HEK293T (cell line): ENCODE measurements around the gene ZNF672.

Experiments
- CTCF ChIA-PET: fragments of 350-600 bp; formaldehyde crosslinking; extraction: SDS; loops from one replicate; lab custom pipeline; 2021; ENCODE audit warnings: antibody characterized with exemption, inconsistent platforms; lab: Yijun Ruan, JAX
- POLR2A ChIA-PET: fragments of 350-600 bp; formaldehyde crosslinking; extraction: SDS; loops from one replicate; lab custom pipeline; 2020; ENCODE audit warnings: antibody characterized with exemption, inconsistent platforms; lab: Yijun Ruan, JAX
- DNase-seq: peaks from one replicate; pipeline ENCODE4 v3.0.0; 2012; ENCODE audit warnings: mixed read lengths; ENCODE audit errors: extremely low spot score
- ARNT ChIP-seq: fragments of 450-650 bp; IDR thresholded peaks from 2 replicates; pipeline ENCODE4 v1.6.1; 2017; ENCODE audit warnings: mild to moderate bottlenecking
- BHLHE40 ChIP-seq: fragments of 450-650 bp; IDR thresholded peaks from 2 replicates; pipeline ENCODE4 v1.6.1; 2016; ENCODE audit warnings: mild to moderate bottlenecking, moderate library complexity, borderline replicate concordance
- CTBP1 ChIP-seq: fragments of 450-650 bp; IDR thresholded peaks from 2 replicates; pipeline ENCODE4 v1.6.1; 2016; ENCODE audit warnings: borderline replicate concordance
- ELF4 ChIP-seq: fragments of 450-650 bp; IDR thresholded peaks from 2 replicates; pipeline ENCODE4 v1.6.1; 2017; ENCODE audit warnings: antibody characterized with exemption
- FOXA1 ChIP-seq: fragments of 450-650 bp; IDR thresholded peaks from 2 replicates; pipeline ENCODE4 v1.6.1; 2016; ENCODE audit warnings: mild to moderate bottlenecking
- FOXK2 ChIP-seq: fragments of 450-650 bp; IDR thresholded peaks from 2 replicates; pipeline ENCODE4 v1.6.1; 2016; ENCODE audit warnings: mild to moderate bottlenecking
- FOXM1 ChIP-seq: fragments of 450-650 bp; IDR thresholded peaks from 2 replicates; pipeline ENCODE4 v1.6.1; 2017; ENCODE audit warnings: mild to moderate bottlenecking, borderline replicate concordance
- HDGF ChIP-seq: fragments of 450-650 bp; IDR thresholded peaks from 2 replicates; pipeline ENCODE4 v1.6.1; 2017; ENCODE audit warnings: antibody characterized with exemption, borderline replicate concordance
- L3MBTL2 ChIP-seq: fragments of 450-650 bp; conservative IDR thresholded peaks from 2 replicates; pipeline ENCODE4 v1.6.1; 2016; ENCODE audit warnings: mild to moderate bottlenecking
- LEF1 ChIP-seq: fragments of 450-650 bp; IDR thresholded peaks from 2 replicates; pipeline ENCODE4 v1.6.1; 2017; ENCODE audit warnings: mild to moderate bottlenecking, borderline replicate concordance
- NFRKB ChIP-seq: fragments of 450-650 bp; IDR thresholded peaks from 2 replicates; pipeline ENCODE4 v1.6.1; 2016; ENCODE audit warnings: mild to moderate bottlenecking, moderate library complexity
- PKNOX1 ChIP-seq: fragments of 450-650 bp; IDR thresholded peaks from 2 replicates; pipeline ENCODE4 v1.6.1; 2016
- SP1 ChIP-seq: fragments of 450-650 bp; IDR thresholded peaks from 2 replicates; pipeline ENCODE4 v1.6.1; 2017
- SUZ12 ChIP-seq: fragments of 450-650 bp; IDR thresholded peaks from 2 replicates; pipeline ENCODE4 v1.6.1; 2016; ENCODE audit warnings: mild to moderate bottlenecking
- TARDBP ChIP-seq: fragments of 450-650 bp; IDR thresholded peaks from 2 replicates; pipeline ENCODE4 v1.6.1; 2016
- ZNF384 ChIP-seq: fragments of 450-650 bp; IDR thresholded peaks from 2 replicates; pipeline ENCODE4 v1.6.1; 2016

ZNF672 gene

DNA sequence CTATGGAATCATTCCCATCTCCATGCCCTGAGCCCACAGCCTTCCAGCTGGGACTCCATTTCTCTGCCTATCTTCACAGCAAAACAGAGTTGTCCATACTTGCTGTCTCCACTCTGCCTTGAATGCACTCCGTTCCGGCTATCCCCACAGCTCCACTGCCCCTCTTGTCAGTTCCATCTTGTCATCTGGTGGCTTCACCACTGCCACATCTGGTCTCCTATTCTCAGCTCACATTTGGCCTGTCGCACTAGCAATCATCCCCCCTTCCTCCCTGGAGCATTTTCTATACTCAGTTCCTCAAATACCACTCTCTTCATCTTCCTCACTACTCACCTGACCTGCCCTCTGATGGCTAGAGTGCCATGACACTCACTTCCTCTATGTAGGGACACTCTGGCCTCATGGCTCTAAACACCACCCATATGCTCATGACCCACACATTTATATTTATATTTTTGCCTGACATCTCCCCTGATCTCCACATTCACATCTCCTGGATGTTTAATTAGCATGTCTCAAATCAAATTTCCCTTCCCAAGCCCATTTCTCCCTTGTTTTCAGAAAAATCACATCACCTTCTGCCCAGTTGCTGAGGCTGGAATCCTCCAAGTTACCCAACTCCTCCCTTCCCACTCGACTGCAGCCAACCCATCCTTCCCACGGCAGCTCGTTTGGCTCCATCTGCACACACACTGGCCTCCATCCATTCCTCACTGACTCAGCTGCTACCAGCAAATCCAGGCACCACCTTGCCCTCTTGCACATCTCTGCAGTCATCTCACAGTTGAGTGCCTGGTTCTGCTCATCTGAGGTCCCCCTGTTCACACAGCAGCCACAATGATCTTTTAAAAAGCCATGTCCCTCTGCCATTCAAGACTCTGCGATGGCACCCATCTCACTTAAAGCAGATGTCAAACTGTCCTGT, 14.7 kb downstream of the ZNF672 start:
- POLR2A ChIA-PET, result no interaction called here
- CTCF ChIA-PET, result no interaction called here
- TF ChIP-seq PKNOX1, result no peak
- no peak for TF ChIP-seq TARDBP
- TF ChIP-seq L3MBTL2, result no peak
- TF ChIP-seq ZNF384, result no peak
- TF ChIP-seq BHLHE40, result no peak
- no peak for TF ChIP-seq SP1
- no peak for TF ChIP-seq CTBP1
- no peak for TF ChIP-seq ARNT
- TF ChIP-seq LEF1, result no peak
- TF ChIP-seq SUZ12, result no peak
- no peak for TF ChIP-seq NFRKB
- no peak for TF ChIP-seq HDGF
- TF ChIP-seq FOXK2, result no peak
- TF ChIP-seq ELF4, result no peak
- TF ChIP-seq FOXM1, result no peak
- no peak for TF ChIP-seq FOXA1
- DNase-seq, result no peak

- POLR2A ChIA-PET, result no interaction called here
- no peak for DNase-seq
- TF ChIP-seq FOXA1, result no peak
- no peak for TF ChIP-seq SP1
- TF ChIP-seq ARNT, result no peak
- no peak for TF ChIP-seq SUZ12
- TF ChIP-seq ELF4, result no peak
- no peak for TF ChIP-seq LEF1
- no peak for TF ChIP-seq HDGF
- no peak for TF ChIP-seq CTBP1
- TF ChIP-seq FOXM1, result no peak
- no peak for TF ChIP-seq NFRKB
- TF ChIP-seq FOXK2, result no peak
- CTCF ChIA-PET, result no interaction called here
Measured at GRCh38 chr1:248853663-248854375, 15.8 kb downstream of the ZNF672 start.

DNA sequence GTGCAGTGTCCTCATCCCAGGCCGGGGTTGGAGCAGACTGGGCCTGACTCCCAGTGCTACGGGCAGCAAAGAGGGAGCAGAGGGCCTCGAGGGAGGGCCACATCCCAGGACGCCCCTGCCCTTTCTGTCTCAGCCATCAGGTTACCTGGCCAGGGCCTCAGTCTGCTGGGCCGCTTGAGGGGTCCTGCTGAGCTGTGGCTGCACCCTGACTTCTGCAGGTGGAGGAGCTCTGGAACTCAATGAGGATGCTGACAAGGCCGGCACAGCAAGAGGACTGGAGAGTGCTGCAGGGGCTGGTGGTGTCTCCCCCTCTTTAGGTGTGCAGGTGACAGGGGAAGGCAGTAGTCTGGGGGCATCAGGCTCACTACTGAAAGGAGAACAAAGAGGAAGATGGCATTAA, 17.6 kb downstream of the ZNF672 start:
- DNase-seq, result no peak
- ChIA-PET POLR2A (no interaction called here), CTCF (no interaction called here)
- TF ChIP-seq NFRKB (no peak), HDGF (no peak), ELF4 (no peak), FOXM1 (no peak), SP1 (no peak)

DNA sequence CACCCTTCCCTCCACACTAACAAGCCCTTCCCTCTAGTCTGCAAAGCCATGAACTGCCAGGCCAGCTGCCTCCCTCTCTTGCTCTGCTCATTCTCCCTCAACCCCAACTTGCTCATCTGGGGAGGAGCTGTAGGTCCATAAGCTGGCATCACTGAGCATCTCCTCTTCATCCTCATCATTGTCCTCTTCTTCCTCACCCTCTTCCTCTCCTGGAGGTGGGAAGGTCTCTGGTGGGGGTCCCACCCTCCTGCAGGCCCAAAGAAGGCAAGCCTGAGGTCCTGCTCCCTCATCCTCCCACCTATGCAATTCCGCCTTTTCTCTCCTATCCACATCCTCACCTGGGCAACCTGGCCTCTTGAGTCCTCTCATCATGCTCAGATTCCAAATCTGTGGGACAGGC, 18.2 kb downstream of the ZNF672 start:
- ChIA-PET CTCF (no interaction called here), POLR2A (no interaction called here)
- DNase-seq, result no peak
- no peak for TF ChIP-seq ELF4
- no peak for TF ChIP-seq TARDBP
- no peak for TF ChIP-seq PKNOX1
- no peak for TF ChIP-seq BHLHE40
- TF ChIP-seq SUZ12, result no peak

DNA sequence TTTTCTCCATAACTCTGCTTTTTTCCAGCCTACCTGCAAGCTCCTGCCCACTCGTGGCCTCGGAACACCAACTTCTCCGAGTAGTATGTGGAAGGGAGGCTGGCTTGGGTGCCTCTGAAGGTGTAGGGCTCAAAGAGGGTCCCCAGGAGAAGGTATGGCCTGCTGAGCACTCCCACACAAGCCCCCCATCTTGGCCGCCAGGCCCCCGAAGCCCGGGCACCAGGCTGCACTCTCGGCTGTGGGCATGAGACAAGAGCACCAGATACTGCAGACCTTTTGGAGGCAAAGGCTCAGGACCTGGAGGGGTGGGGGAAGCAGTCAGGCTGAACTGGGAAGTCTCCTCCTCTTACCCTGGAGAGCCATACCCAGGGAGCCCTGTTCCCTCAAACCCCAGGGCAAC, 19.2 kb downstream of the ZNF672 start:
- POLR2A ChIA-PET, result no interaction called here
- TF ChIP-seq NFRKB (no peak), BHLHE40 (no peak), HDGF (no peak), FOXK2 (no peak), CTBP1 (no peak), SP1 (no peak), TARDBP (no peak), ARNT (no peak), L3MBTL2 (no peak), FOXM1 (no peak), ZNF384 (no peak), FOXA1 (no peak), SUZ12 (no peak), ELF4 (no peak), PKNOX1 (no peak), LEF1 (no peak)
- CTCF ChIA-PET, result no interaction called here
- no peak for DNase-seq

GRCh38 chr1:248857749-248858095, 19.7 kb downstream of the ZNF672 start:
- DNase-seq, result no peak
- POLR2A ChIA-PET, result interaction anchor here (1.5 to 2.9 kb wide), 3 partner anchors 15 to 48 kb away, joined by 3 to 24 read pairs (median 9); partner anchors contain the start of genes PGBD2 and ZNF672
- CTCF ChIA-PET, result no interaction called here
- TF ChIP-seq NFRKB (no peak), FOXA1 (no peak), ZNF384 (no peak), ELF4 (no peak), BHLHE40 (no peak), FOXK2 (no peak), LEF1 (no peak), FOXM1 (no peak), CTBP1 (no peak), PKNOX1 (no peak), SUZ12 (no peak), HDGF (no peak), SP1 (no peak), L3MBTL2 (no peak), ARNT (no peak), TARDBP (no peak)
